ENCODE data around the gene SMCO1. TPM values are rescaled to one million over a fixed set of nuclear protein-coding genes. Genes with fewer than 3 reads are reported as not detected.
"Not testable (repeated sequence)": the region's sequence is repeated elsewhere in the genome, so short reads cannot be mapped to it uniquely, and the experiment has no call there.

Gene SMCO1
- total RNA-seq, 1 donor from 2014 or later = not detected

DNA sequence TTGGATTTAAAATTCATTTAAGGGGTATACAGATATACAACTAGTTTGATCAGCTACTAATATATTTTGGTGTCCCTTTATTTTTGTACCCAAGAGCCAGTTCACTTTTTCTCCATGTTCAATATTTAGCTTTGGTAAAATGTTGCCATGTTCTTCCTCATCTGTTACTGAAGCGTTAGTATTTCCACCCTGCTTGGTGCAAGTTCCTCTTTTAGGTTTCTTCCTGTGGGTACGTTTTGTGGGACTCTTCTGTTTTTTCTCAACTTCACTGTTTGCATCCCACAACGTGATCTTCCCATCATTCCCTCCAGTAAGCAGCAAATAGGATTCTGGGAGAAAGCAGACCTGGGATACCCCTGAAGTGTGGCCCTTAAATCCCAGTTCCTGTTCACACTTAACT lies 39.1 kb upstream of the SMCO1 start:
- no peak overlapping the region for H3K4me3 ChIP-seq (ENCODE audit: low read depth, low read length)
- DNase-seq (ENCODE audit: low read depth) = no peak
- TF ChIP-seq, protein P1, sequence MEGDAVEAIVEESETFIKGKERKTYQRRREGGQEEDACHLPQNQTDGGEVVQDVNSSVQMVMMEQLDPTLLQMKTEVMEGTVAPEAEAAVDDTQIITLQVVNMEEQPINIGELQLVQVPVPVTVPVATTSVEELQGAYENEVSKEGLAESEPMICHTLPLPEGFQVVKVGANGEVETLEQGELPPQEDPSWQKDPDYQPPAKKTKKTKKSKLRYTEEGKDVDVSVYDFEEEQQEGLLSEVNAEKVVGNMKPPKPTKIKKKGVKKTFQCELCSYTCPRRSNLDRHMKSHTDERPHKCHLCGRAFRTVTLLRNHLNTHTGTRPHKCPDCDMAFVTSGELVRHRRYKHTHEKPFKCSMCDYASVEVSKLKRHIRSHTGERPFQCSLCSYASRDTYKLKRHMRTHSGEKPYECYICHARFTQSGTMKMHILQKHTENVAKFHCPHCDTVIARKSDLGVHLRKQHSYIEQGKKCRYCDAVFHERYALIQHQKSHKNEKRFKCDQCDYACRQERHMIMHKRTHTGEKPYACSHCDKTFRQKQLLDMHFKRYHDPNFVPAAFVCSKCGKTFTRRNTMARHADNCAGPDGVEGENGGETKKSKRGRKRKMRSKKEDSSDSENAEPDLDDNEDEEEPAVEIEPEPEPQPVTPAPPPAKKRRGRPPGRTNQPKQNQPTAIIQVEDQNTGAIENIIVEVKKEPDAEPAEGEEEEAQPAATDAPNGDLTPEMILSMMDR (conservative IDR thresholded peaks at IDR 0.05; ENCODE audit: low read depth, low read length) = no peak

DNA sequence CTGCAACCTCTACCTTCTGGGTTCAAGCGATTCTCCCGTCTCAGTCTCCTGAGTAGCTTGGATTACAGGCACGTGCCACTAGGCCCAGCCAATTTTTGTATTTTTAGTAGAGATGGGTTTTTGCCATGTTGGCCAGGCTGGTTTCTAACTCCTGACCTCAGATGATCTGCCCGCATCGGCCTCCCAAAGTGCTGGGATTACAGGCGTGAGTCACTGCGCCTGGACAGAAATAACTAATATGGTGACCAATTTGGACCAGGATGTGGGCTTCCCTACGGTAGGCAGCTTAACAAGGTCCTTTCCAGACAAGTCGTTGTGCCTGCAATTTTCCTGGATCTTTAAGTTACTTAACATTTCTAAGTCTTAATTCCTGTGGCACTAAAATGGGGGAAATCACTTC lies 38.4 kb upstream of the SMCO1 start:
- TF ChIP-seq, protein P1 (conservative IDR thresholded peaks at IDR 0.05; ENCODE audit: low read depth, low read length) = no peak
- H3K4me3 ChIP-seq (ENCODE audit: low read depth, low read length) = no peak overlapping the region
- DNase-seq (ENCODE audit: low read depth) = no peak

DNA sequence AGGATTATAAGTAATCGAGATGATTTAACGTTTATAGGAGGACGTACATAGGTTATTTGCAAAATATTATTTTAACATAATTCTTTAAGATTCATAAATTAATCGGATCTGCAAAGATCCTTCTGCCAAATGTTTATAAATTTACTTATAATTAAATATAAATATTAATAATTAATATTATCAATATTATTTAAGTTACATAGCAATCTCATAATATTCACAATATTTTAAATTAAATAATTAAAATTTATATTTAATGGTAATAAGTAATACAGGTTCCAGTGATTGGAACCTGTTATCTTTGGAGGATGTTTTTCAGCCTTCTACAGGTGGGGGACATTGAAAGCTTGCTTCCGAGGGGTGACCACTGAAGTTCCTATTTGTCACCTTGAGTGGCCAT lies 37.1 kb upstream of the SMCO1 start:
- TF ChIP-seq, protein P1 (conservative IDR thresholded peaks at IDR 0.05; ENCODE audit: low read depth, low read length) = no peak
- no peak for DNase-seq (ENCODE audit: low read depth)
- no peak overlapping the region for H3K4me3 ChIP-seq (ENCODE audit: low read depth, low read length)

DNA sequence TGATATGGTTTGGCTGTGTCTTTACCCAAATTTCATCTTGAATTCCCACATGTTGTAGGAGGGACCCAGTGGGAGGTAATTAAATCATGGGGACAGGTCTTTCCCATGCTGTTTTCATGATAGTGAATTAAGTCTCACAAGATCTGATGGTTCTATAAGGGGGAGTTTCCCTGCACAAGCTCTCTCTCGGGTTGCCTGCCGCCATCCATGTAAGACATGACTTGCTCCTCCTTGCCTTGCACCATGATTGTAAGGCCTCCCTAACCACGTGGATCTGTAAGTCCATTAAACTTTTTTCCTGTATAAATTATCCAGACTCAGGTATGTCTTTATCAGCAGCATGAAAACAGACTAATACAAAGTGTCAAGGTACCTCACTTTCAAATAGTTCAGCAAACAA lies 35.0 kb upstream of the SMCO1 start:
- not testable (repeated sequence) for DNase-seq (ENCODE audit: low read depth); H3K4me3 ChIP-seq (ENCODE audit: low read depth, low read length)

DNA sequence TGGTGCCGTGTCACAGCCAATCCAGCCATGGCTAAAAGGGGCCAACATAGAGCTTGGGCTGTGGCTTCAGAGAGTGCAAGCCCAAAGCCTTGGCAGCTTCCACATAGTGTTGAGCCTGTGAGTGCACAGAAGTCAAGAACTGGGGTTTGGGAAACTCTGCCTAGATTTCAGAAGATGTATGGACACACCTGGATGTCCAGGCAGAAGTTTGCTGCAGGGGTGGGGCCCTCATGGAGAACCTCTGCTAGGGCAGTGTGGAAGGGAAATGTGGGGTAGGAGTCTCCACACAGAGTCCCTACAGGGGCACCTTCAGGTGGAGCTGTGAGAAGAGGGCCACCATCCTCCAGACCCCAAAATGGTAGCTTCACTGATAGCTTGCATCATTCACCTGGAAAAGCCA lies 34.2 kb upstream of the SMCO1 start:
- DNase-seq (ENCODE audit: low read depth); H3K4me3 ChIP-seq (ENCODE audit: low read depth, low read length): not testable (repeated sequence)

DNA sequence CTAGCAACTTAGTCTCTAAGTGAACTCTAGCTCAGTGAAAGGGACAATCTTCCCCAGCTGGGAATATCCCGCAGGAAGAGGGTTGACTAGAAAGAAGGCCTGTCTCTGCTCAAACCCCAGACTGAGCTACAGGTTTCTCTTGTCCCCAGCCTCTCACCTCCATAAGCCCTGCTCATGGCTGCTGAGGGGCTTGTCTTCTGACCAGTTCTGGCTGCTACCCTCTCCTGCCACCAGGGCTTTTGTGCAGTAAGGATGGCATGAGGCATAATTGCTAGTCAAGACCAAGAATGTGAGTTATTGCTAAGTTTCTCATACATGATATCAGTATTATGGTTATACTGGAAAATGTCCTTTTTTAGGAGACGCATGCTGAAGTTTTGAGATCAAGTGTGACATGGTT lies 31.9 kb upstream of the SMCO1 start:
- no peak overlapping the region for H3K4me3 ChIP-seq (ENCODE audit: low read depth, low read length)
- TF ChIP-seq, protein P1 (conservative IDR thresholded peaks at IDR 0.05; ENCODE audit: low read depth, low read length) = no peak
- DNase-seq (ENCODE audit: low read depth) = no peak

DNA sequence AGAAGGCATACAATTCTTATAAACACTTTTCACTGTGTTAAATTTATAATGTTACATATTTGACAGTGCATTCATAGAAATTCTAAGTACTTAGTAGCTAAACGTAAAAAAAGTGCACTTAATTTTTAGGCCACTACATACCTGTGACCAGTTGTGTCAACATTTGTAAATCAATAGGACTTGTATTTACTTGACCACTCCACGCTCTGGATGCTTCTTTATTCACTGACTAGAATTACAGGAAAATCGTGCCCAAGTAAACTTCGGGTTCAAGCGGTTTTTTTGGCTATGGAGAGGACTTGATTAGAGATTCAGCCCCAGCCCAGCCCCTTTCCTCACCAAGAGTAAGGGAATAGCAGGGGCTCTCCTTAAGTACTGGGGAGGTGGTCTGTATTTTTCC lies 31.4 kb upstream of the SMCO1 start:
- DNase-seq (ENCODE audit: low read depth) = no peak
- TF ChIP-seq, protein P1 (conservative IDR thresholded peaks at IDR 0.05; ENCODE audit: low read depth, low read length) = no peak
- no peak overlapping the region for H3K4me3 ChIP-seq (ENCODE audit: low read depth, low read length)

DNA sequence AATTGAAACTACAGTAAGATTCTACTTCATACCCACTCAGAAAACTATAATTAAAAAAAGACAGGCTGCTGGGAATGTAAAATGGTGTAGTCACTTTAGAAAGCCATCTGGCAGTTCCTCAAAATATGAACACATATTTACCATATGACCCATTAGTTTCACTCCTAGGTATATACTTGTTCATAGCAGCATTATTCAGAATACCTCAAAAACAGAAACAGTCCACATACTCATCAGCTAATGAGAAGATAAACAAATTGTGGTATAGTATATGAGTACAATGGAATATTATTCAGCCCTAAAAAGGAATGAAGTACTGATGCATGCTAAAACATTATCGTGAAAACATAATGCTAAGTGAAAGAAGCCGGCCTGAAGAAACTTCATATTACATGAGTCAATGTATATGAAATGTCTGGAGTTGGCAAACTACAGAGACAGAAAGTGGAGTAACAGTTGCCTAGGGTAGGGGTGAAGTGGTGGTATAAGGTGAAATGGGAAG lies 29.4 kb upstream of the SMCO1 start:
- TF ChIP-seq, protein P1 (conservative IDR thresholded peaks at IDR 0.05; ENCODE audit: low read depth, low read length) = no peak
- no peak overlapping the region for H3K4me3 ChIP-seq (ENCODE audit: low read depth, low read length)
- DNase-seq (ENCODE audit: low read depth) = no peak
